Stimulated activated CD8-positive, alpha-beta memory T cell treated with anti-CD3 and anti-CD28 coated beads, Interleukin-12 subunit alpha, Interleukin-12 subunit beta, amount 100 ng/mL, for 24 hours (primary cell): ENCODE results near the gene TSC22D3.
"Not testable (repeated sequence)": the region's sequence is repeated elsewhere in the genome, so short reads cannot be mapped to it uniquely, and the experiment has no call there.

Source experiments
- DNase-seq: peaks from one replicate; pipeline ENCODE4 v3.0.0-alpha.2; 2020; ENCODE audit errors: extremely low read depth

Gene TSC22D3

DNA sequence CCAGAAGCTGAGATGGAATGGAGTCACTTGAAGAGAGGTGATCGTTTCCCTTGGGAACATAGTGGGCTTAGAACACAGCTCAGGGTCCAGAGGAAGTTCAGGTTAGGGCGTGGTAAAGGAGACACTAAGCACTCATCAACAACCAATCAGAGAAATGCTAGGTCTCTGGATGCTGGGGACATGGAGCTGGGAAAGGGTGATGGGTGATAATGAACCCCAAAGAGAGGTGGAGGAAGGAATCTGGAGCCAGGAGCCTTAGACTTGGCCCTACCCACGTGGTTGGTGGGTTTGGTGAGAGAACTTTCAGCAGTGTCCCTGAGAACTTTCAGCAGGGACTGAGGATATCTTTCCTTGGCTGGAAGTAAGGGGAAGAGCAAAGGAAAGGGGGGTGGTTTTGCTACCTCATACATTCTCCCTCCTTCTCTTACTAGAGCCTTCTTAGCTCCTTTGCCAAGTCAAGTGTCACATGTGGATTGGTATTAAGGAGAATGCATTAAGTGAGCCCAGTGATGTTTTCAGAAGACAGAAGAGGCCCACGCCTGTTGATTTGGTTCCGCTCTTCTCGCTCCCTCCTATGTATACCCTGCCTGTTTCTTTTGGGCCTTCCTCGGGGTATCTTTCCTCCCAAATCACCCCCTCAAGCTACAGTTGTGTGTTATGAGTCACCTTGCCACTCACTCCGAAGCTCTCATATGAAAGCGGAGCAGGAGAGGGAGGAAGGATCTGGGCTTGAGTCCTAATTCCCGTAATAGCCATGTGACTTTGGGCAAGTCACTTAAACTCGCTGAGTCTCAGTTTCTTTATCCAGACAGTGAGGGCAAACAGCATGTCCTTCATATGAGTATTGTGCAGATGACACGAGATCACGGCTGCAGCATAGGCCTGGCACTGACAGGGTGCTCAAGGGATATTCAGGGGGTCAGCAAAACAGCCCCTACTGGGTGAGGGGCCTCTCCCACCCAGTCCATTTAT is 63.1 kb downstream of the TSC22D3 start:
- no peak for DNase-seq

DNA sequence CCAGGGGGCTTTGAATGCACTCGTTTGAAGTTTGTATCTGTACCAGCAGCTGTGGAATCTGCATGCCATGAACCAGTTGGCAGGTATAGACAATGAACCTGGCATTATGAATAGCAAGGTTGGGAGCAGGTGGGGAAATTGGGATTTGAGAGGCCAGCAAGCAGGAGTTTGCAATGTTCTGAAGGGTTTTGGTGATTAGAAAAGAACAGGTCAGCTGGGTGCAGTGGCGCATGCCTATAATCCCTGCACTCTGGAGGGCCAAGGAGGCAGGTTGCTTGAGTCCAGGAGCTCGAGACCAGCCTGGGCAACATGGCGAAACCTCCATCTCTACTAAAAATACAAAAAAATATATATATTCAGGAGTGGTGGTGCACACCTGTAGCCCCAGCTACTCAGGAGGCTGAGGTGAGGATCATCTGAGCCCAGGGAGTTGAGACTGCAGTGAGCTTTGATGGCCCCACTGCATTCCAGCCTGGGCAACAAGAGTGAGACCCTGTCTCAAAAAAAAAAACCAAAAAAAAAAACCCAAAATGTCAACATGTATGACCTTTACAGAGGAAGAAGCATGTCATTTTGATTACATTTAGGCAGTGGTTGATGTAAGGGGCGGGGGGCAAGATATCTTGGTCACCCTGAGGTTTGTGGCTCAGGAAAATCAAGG is 63.9 kb downstream of the TSC22D3 start:
- DNase-seq, result no peak

DNA sequence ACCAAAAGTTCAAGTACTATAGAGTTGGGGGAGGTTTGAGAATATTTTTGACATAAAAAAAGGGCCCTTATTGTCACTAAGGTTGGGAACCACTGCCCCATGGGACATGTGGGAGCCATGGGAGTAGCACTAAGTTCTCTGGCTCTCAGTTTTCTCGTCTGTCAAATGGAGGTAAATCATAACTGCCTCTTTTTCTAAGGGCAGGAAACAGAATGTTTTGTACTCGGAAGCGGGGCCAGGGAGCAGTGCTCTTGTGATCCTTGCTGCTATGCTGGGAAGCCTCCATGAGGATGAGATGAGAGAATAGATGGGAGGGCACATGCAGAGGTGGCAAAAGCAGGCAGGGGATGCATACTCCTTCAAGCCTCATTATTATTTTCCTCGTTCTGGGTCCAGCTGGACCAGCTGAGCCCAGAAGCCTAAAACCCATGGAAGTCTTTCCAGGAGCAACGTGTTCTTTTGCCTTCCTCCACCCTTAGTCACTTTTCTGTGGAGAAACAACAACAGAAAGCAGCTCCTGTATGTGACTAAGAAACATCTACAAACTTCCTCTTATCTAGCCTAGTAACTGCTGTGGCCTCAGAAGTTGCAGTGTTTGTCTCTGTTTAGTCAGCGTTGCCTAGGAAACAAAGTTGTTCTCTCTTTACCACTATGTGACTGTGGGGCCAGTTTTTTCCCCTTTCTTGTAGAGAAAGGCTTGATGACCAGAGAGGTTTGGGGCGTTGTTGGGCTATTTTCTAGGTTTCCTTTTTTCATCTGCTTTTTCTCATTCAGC is 64.8 kb downstream of the TSC22D3 start:
- DNase-seq, result peak; percentile 16

DNA sequence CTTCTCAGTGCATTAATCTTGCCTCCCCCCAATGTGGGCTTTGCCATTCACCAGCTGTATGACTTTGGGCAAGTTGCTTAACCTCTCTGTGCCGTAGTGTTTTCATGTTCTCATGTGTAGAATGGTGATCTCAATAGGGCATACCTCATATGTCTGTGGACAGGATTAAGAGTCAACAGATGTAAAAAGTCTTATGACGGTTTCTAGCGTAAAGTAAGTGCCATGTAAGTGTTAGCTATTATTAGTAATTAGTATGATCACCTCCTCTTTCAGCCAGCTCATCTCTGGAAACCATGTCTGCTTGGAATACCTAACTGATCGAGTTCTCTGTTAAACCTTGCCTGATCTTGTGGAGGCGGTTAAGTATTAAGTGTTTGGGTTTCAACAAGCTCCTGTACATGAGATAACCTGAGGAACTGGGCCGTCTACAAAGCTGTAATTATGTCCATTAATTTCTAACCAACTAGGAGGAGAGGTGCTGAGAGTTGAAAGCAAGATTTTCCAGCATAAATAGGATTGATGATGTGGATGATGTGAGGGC is 66.3 kb downstream of the TSC22D3 start:
- no peak for DNase-seq

DNA sequence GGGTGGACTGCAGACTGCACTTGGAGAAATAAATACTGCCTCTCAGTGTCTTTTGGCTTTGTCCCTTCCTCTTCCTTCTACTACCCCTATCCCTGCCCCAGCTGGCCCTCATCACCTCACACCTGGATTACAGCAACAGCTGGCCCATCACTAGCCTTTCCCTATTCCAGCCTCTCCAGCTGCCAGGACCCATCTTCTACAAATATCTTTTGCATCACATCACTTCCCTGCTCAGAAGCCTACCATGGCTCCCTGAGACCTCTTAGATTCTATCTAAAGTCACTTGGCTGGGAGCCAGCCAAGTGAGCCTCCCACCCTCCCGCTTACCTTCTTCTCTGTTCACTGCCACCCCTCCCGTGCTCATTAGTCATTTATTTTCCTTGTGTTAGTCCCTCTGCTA is 66.8 kb downstream of the TSC22D3 start:
- DNase-seq, result no peak

- no peak for DNase-seq
These were observed 67.7 kb downstream of the TSC22D3 start for GRCh38 chrX:107707866-107708265.

DNA sequence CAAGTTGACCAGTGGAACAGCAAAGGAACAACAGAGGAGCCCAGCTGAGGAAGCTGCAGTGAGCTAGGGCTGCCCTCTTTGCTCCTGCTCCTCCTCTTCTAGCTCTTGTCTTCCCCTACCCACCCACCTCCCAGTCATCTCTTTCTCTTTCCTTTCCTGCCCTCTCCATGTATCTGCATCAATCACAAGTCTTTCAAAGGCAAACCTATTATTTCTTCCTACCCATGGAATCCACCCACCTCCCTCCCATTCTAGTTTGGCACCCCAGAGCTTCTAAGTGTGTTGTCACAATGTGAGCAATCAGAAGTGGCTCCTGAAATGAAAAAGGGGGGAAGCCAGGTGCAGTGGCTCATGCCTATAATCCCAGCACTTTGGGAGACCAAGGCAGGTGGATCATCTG is 69.3 kb downstream of the TSC22D3 start:
- DNase-seq, result no peak

DNA sequence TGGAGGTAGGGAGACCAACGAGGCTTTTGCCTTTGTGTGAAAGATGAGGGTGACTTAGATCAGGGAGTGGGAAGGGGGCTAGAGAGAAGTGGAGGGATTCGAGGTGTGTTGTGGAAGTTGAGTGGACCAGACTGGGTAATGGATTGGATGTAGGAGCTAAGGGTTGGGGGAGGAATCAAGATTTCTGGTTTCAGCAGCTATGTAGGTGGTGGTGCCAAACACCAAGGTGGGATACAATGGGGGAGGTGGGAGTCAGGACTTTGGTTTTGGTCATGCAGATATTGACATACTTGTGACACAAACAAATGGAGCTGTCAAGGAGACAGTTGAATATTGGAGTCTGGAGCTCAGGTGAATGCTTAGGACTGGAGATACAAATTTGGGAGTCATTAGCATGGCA is 71.0 kb downstream of the TSC22D3 start:
- no peak for DNase-seq

DNA sequence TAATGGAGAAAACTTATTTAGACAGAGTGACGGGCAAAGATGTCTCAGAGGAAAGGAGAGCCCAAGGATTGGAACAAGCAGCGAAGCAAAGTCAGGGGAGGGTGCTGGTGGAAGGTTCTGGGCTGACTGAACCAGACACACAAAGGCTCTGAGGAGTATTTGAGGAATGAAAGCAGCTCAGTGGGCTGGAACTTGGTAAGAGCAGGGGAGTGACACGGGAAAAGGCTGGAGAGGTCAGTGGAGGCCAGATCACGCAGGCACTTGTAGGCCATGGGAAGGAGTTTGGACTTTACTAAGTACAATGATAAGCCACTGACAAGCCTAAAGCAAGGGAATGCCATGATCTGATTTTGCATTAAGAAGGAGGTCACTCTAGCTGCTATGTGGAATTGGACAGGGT is 71.4 kb downstream of the TSC22D3 start:
- no peak for DNase-seq

- no peak for DNase-seq
These were observed 74.0 kb downstream of the TSC22D3 start for GRCh38 chrX:107701493-107702121.

GRCh38 chrX:107700790-107701189 is 74.8 kb downstream of the TSC22D3 start:
- no peak for DNase-seq

DNA sequence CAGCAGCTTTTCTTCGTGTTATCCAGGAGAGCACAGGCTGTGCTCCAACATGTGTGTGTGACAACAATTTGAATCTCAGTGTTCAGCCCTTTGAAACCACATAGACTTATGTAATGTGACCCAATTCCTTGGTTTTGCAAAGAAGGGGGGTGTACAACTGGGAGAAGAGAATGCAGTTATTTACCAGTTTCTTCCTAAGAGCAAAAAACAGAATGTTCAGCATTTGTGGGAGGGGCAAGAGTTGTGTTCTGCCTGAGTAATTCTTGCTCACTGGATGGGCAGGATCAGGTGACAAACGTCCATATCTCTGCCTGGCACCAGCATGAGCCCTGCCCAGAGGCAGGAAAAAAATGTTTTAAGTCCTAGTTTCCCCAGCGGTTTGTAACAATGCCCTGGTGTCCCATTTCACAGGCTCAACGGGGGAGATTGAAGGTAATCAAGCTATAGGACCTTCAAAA is 75.2 kb downstream of the TSC22D3 start:
- DNase-seq, result no peak

DNA sequence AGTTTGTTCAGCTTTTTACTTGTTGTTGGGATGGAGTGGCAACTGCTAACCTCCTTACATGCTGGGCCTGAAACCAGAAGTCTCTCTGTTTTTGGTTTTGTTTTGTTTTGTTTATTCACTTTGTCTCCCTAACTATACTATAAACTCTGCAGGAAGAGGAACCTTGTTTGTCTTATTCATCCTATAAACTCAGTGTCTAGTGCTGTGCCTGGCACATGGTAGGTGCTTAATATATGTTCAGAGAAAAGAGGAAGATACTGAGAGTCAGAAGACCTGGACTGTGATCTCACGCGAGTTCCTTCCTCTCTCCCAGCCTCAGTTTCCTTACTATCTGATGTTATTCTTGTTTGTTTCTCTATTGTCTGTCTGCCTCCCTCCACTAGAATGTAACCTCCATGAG is 76.0 kb downstream of the TSC22D3 start:
- no peak for DNase-seq

DNA sequence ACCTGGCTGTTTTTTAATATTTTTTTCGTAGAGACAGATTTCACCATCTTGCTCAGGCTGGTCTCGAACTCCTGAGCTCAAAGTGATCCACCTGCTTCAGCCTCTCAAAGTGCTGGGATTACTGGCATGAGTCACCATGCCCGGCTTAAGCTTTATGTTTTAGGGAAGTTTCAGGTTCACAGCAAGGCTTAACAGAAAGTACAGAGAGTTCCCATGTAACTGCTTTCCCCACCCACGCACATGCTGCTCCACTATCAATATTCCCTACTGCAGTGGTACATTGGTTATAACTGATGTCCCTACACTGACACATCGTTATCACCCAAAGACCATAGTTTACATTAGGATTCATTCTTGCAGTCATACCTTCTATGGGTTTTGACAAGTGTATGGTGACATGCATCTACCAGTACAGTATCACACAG is 84.6 kb downstream of the TSC22D3 start:
- no peak for DNase-seq

DNA sequence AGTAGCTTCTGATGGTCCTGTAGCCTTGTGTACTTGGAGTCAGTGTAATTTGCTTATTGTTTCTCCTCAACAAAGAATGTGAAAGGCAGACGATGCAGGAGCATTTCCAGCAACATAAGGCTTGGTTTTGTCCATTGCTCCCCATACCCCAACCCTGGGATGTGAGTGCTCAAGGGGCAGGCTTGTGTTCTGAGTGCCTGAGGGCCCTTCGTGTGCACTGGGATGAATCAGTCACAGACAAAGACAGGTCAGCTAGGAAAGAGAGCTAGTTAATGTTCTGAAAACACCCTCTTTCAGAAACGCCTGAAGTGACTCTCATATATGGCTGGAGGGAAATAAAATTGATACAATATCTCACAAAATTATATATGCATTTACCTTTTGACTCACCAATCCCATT is 88.1 kb downstream of the TSC22D3 start:
- DNase-seq, result no peak

GRCh38 chrX:107686792-107687191 is 88.8 kb downstream of the TSC22D3 start:
- DNase-seq, result no peak

DNA sequence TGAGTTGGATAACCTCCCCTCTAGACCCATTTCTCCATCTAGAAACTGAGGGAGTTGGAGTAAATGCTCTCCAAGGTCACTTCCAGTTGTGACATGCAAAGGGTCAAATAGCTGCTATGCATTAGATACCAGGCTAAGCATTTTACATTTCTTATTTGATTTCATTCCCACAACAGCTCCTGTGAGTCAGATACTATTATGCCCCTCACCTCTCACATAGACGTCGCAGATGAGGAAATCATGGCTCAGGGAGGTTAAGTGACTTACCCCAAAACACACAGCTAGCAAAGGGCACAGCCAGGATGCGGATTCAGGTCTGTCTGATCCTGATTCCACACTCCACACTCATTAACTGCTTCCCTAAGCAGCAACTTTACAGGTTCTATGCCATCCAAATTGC is 89.6 kb downstream of the TSC22D3 start:
- DNase-seq, result no peak

- DNase-seq, result not testable (repeated sequence)
These were observed 90.0 kb downstream of the TSC22D3 start for GRCh38 chrX:107685586-107685985.

- no peak for DNase-seq
These were observed 90.6 kb downstream of the TSC22D3 start for GRCh38 chrX:107684956-107685385.

DNA sequence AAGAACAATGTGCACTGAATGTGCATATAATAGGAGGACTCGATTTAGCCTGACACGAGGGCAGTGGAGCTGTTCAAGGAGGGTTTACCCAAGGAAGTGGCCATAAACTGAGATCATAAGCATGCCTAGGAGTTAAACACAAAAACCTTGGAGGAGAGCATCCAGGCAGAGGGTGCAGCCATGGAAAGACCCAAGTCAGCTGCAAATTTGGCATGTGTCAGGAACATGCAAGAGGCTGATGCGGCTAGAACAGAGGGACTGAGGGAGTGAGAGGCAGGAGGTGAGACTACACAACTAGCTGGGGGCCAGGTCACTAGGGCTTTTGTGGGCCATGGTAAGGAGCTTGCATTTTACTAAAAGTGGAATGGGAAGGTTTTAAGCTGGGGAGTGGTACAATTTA is 91.7 kb downstream of the TSC22D3 start:
- no peak for DNase-seq

GRCh38 chrX:107683124-107683895 is 92.3 kb downstream of the TSC22D3 start:
- DNase-seq, result no peak
